Islet of Langerhans (tissue), 1 donor: ENCODE results near the gene AIPL1.
A peak's percentile ranks its signal among the peaks of the same experiment; 100 is the strongest.

ENCODE experiments used
- FAIRE-seq: peaks from one replicate; lab custom pipeline; 2011; peaks lifted over from hg19 to GRCh38; lab: Jason Lieb, UNC

The AIPL1 gene

GRCh38 chr17:6413065-6413464, 21.9 kb downstream of the AIPL1 start:
- FAIRE-seq: peak; percentile 90

- FAIRE-seq: no peak
Observed at GRCh38 chr17:6408735-6409134, 26.2 kb downstream of the AIPL1 start.

GRCh38 chr17:6408276-6408675, 26.6 kb downstream of the AIPL1 start:
- no peak for FAIRE-seq

- FAIRE-seq: no peak
Observed at GRCh38 chr17:6402258-6402657, 32.7 kb downstream of the AIPL1 start.

GRCh38 chr17:6398955-6399354, 36.0 kb downstream of the AIPL1 start:
- FAIRE-seq: no peak

GRCh38 chr17:6394055-6394606, 40.8 kb downstream of the AIPL1 start:
- no peak for FAIRE-seq

- peak; percentile 90 for FAIRE-seq
Observed at GRCh38 chr17:6393351-6393952, 41.5 kb downstream of the AIPL1 start.

GRCh38 chr17:6392609-6393350, 42.1 kb downstream of the AIPL1 start:
- FAIRE-seq: no peak

GRCh38 chr17:6388416-6388815, 46.5 kb downstream of the AIPL1 start:
- FAIRE-seq: no peak

GRCh38 chr17:6387858-6388257, 47.1 kb downstream of the AIPL1 start:
- FAIRE-seq: no peak

- FAIRE-seq: no peak
Observed at GRCh38 chr17:6387442-6387841, 47.5 kb downstream of the AIPL1 start.

- FAIRE-seq: no peak
Observed at GRCh38 chr17:6386041-6386630, 48.8 kb downstream of the AIPL1 start.

GRCh38 chr17:6384481-6384880, 50.4 kb downstream of the AIPL1 start:
- no peak for FAIRE-seq

GRCh38 chr17:6381526-6382465, 53.1 kb downstream of the AIPL1 start:
- FAIRE-seq: no peak

- peak; percentile 55 for FAIRE-seq
Observed at GRCh38 chr17:6380915-6381438, 53.9 kb downstream of the AIPL1 start.

GRCh38 chr17:6377906-6378305, 57.0 kb downstream of the AIPL1 start:
- peak; percentile 33 for FAIRE-seq

GRCh38 chr17:6376931-6377361, 58.0 kb downstream of the AIPL1 start:
- FAIRE-seq: peak; percentile 76

- FAIRE-seq: no peak
Observed at GRCh38 chr17:6374761-6375312, 60.1 kb downstream of the AIPL1 start.

GRCh38 chr17:6374271-6374691, 60.6 kb downstream of the AIPL1 start:
- no peak for FAIRE-seq
